Uterus (tissue), 4 donors: ENCODE results near the gene IDI2. TPM values are rescaled to one million over a fixed set of nuclear protein-coding genes. Genes with fewer than 3 reads are reported as not detected.

Experiments
- DNase-seq, 2 donors: peaks; one replicate each; pipeline ENCODE4 v3.0.0-alpha.2; 2019 to 2020
- H3K27ac ChIP-seq, 2 donors: fragments of 200-600 bp; sonication (generic); 1 replicate in 1 of 2; 2 replicates in 1 of 2; pipeline ENCODE4 v1.5.1; 2016 to 2018
- H3K27me3 ChIP-seq, 2 donors: fragments of 200-600 bp; sonication (generic); one replicate each; pipeline ENCODE4 v1.5.1; 2018 to 2019; ENCODE audit warnings: control low read depth in 1 of 2
- H3K36me3 ChIP-seq, 2 donors: fragments of 200-600 bp; sonication (generic); one replicate each; pipeline ENCODE4 v1.5.1; 2019; ENCODE audit warnings: control low read depth in 1 of 2
- H3K4me1 ChIP-seq, 2 donors: fragments of 200-600 bp; sonication (generic); one replicate each; pipeline ENCODE4 v1.5.1; 2018 to 2019; ENCODE audit warnings: control low read depth in 1 of 2
- H3K4me3 ChIP-seq, 2 donors: fragments of 200-600 bp; sonication (generic); 1 replicate in 1 of 2; 2 replicates in 1 of 2; pipeline ENCODE4 v1.5.1; 2018 to 2019; ENCODE audit warnings: mild to moderate bottlenecking in 1 of 2
- H3K9me3 ChIP-seq, 2 donors: fragments of 200-600 bp; sonication (generic); one replicate each; pipeline ENCODE4 v1.5.1; 2019; ENCODE audit warnings: control low read depth in 1 of 2
- CTCF ChIP-seq, 4 experiments: fragments of 200-600 bp in 2 of 4; fragments of 450-650 bp in 2 of 4; sonication (generic) in 2 of 4; IDR thresholded peaks; one replicate each; pipeline ENCODE4 v1.5.1; 2016 to 2019; ENCODE audit warnings: antibody characterized with exemption in 4 of 4, mild to moderate bottlenecking in 2 of 4, moderate library complexity in 1 of 4
- POLR2A ChIP-seq, 2 donors: fragments of 450-650 bp; IDR thresholded peaks; one replicate each; pipeline ENCODE4 v1.6.1; 2016; ENCODE audit warnings: antibody characterized with exemption in 2 of 2, mild to moderate bottlenecking in 1 of 2, moderate library complexity in 1 of 2
- intact Hi-C: fragments of 100-400 bp; cut with DNase I; formaldehyde crosslinking; loops from one replicate; pipeline ENCODE4 v1.15.1; 2023; ENCODE audit warnings: low total_unique reads
- total RNA-seq, 4 donors: library from RNA; depleted of rRNA in 3 of 4; stranded (reverse); fragments of >200 nt in 3 of 4; gene quantifications; one replicate each; pipeline versions ENCODE4 v1.1.0 to v1.2.4, GENCODE V29; 2014 to 2023
- donor health status: DM: yes; HTN: yes; CAD: no.

Gene IDI2
- total RNA-seq, 4 donors from 2014 or later = not detected

DNA sequence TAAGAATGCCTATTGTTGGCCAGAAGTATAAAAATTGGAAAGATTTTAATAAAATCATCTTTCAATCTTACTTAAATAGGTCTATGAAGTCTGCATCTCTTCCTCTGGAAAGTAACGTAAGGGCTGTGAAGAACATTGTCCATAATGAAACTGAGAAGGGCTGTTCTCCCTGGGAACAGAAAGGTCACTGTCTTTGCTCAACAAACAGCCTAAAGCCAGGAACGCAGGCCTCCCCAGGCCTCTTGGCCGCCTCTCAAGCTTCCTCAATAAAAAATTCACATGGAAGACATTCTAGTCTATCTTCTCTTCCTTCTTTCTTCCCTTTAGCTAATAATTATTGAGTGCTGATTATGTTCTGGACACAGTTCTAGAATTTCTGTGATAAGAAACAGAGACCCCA lies 9.1 kb upstream of the IDI2 start:
- peak overlapping the region in 1 of 2 donors; percentile 6 for H3K27ac ChIP-seq

GRCh38 chr10:1033601-1034000 lies 7.9 kb upstream of the IDI2 start:
- Histone ChIP-seq H3K4me1 (no peaks in the 10 kb centered on the region), H3K36me3 (no peaks in the 10 kb centered on the region), H3K9me3 (no peaks in the 10 kb centered on the region), H3K4me3 (no peak overlapping the region), H3K27ac (no peak overlapping the region), H3K27me3 (no peaks in the 10 kb centered on the region)
- intact Hi-C loops = no loop called here
- DNase-seq = no peak
- TF ChIP-seq CTCF (IDR thresholded peaks at IDR 0.05) (no peak), POLR2A (IDR thresholded peaks at IDR 0.05) (no peak)

More for the DNA sequence above, 9.1 kb upstream of the IDI2 start:
- H3K9me3 ChIP-seq = no peaks in the 10 kb centered on the region
- intact Hi-C loops = no loop called here
- no peak overlapping the region for H3K4me3 ChIP-seq
- no peaks in the 10 kb centered on the region for H3K27me3 ChIP-seq
- no peak for DNase-seq
- TF ChIP-seq POLR2A (IDR thresholded peaks at IDR 0.05) = no peak
- TF ChIP-seq CTCF (IDR thresholded peaks at IDR 0.05) = no peak
- no peaks in the 10 kb centered on the region for H3K4me1 ChIP-seq
- H3K36me3 ChIP-seq = no peaks in the 10 kb centered on the region

DNA sequence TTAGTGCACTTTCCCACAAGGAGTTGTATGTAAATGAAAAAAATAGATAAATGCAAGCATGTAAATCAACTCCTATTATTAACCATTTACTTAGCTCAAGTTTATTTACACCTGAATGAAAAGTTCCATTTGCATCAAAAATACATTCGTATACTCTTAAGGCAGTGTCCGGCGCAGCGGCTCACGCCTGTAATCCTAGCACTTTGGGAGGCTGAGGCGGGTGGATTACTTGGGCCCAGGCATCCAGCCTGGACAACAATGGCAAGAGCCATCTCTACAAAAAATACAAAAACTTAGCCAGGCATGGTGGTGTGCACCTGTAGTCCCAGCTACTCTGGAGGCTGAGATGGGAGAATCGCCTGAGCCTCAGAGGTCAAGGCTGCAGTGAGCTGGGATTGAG lies 4.2 kb upstream of the IDI2 start:
- no peaks in the 10 kb centered on the region for H3K9me3 ChIP-seq
- no peaks in the 10 kb centered on the region for H3K27me3 ChIP-seq
- TF ChIP-seq POLR2A (IDR thresholded peaks at IDR 0.05) (no peak), CTCF (IDR thresholded peaks at IDR 0.05) (no peak)
- intact Hi-C loops = no loop called here
- H3K36me3 ChIP-seq = no peaks in the 10 kb centered on the region
- no peak for DNase-seq
- no peak overlapping the region for H3K27ac ChIP-seq
- H3K4me1 ChIP-seq = no peaks in the 10 kb centered on the region
- no peak overlapping the region for H3K4me3 ChIP-seq

DNA sequence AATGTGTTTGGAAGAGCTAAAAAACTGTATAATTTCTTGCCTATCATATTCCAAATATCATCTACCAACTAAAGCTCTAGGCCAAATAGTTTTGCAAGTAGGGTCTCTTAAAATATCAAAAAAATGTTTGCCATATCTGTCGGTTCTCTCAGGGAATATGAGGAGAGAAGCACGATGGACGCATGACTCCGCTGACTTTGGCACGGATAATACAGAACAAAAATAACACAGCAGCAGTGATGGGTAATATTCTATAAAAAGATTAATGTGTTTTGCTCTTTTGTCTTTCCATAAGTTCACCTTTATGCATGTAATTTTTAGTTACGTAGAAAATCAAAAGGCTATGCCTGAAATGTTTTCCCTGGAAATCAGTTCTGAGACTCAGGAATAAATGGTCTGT lies 919 bp upstream of the IDI2 start:
- no peak for TF ChIP-seq CTCF (IDR thresholded peaks at IDR 0.05)
- no peak for TF ChIP-seq POLR2A (IDR thresholded peaks at IDR 0.05)
- no peak overlapping the region for H3K4me3 ChIP-seq
- no peak for DNase-seq
- no peaks in the 10 kb centered on the region for H3K36me3 ChIP-seq
- no peaks in the 10 kb centered on the region for H3K9me3 ChIP-seq
- no peaks in the 10 kb centered on the region for H3K4me1 ChIP-seq
- H3K27me3 ChIP-seq = no peaks in the 10 kb centered on the region
- no peak overlapping the region for H3K27ac ChIP-seq
- intact Hi-C loops = no loop called here

DNA sequence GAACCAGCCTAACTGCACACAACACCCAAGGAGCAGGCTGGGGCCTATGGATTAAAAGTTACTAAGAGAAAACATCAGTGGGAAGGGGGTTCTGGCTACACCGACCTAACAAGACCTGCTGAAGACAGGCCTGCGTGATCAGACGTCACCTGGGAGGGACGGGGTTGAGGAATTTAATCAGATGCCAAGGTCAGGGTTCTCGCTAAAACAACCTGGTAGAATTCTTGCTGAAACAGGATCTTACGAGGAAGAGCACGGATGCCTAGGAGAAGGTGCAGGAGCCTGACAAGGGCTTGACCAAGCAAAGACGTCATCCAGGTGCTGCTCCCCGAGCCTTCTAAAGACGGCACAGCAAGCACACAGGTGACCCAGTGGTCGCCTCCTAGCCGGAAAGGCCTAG lies 1.6 kb downstream of the IDI2 start:
- intact Hi-C loops = no loop called here
- no peaks in the 10 kb centered on the region for H3K27me3 ChIP-seq
- no peak for DNase-seq

More for the DNA sequence above, 1.6 kb downstream of the IDI2 start:
- TF ChIP-seq CTCF (IDR thresholded peaks at IDR 0.05) (no peak), POLR2A (IDR thresholded peaks at IDR 0.05) (no peak)
- Histone ChIP-seq H3K27ac (no peak overlapping the region), H3K4me1 (no peaks in the 10 kb centered on the region), H3K4me3 (no peak overlapping the region), H3K9me3 (no peaks in the 10 kb centered on the region), H3K36me3 (no peaks in the 10 kb centered on the region)
